Thoracic aorta (tissue), 2 donors: ENCODE data around the gene HEBP2. TPM values are rescaled to one million over a fixed set of nuclear protein-coding genes. Genes with fewer than 3 reads are reported as not detected.
A peak's percentile ranks its signal among the peaks of the same experiment; 100 is the strongest.

Experiments used
- ATAC-seq: fragments of 150-250 bp; one replicate; pipeline ENCODE4 v1.8.0; 2017; ENCODE audit warnings: low read depth; ENCODE audit not compliant: insufficient number of reproducible peaks, low FRiP score
- DNase-seq: peaks from one replicate; pipeline ENCODE4 v3.0.0-alpha.2; 2020; ENCODE audit warnings: low spot score
- H3K27ac ChIP-seq, 2 donors: fragments of 200-600 bp; sonication (generic); 1 replicate in 1 of 2; 2 replicates in 1 of 2; pipeline ENCODE4 v1.5.1; 2016; ENCODE audit warnings: mild to moderate bottlenecking in 2 of 2, moderate library complexity in 2 of 2
- H3K27me3 ChIP-seq: fragments of 200-600 bp; sonication (generic); replicated peaks from 2 replicates; pipeline ENCODE4 v1.6.0; 2016; ENCODE audit warnings: mild to moderate bottlenecking; ENCODE audit not compliant: insufficient read depth
- H3K36me3 ChIP-seq: fragments of 200-600 bp; sonication (generic); one replicate; pipeline ENCODE4 v1.5.1; 2016
- H3K4me1 ChIP-seq, 2 donors: fragments of 200-600 bp; sonication (generic); 1 replicate in 1 of 2; 2 replicates in 1 of 2; pipeline versions ENCODE4 v1.5.1 to v1.6.0; 2016; ENCODE audit warnings: low read depth in 2 of 2, mild to moderate bottlenecking in 1 of 2; ENCODE audit not compliant: control insufficient read depth in 1 of 2
- H3K4me3 ChIP-seq: fragments of 200-600 bp; sonication (generic); 2 replicates; pipeline ENCODE4 v1.5.1; 2016; ENCODE audit warnings: mild to moderate bottlenecking
- H3K9me3 ChIP-seq: fragments of 200-600 bp; sonication (generic); 2 replicates; pipeline ENCODE4 v1.5.1; 2016
- CTCF ChIP-seq: fragments of 200-600 bp; sonication (generic); IDR thresholded peaks from one replicate; pipeline ENCODE4 v1.5.1; 2019; ENCODE audit warnings: antibody characterized with exemption
- total RNA-seq, 2 donors: library from RNA; depleted of rRNA; stranded (reverse); fragments of >200 nt; gene quantifications; one replicate each; pipeline versions ENCODE4 v1.1.0 to v1.2.3, GENCODE V29; 2016

The HEBP2 gene
- total RNA-seq, 2 donors from 2014 or later, result 49.0 to 62.4 TPM

GRCh38 chr6:138404666-138405337 lies 779 bp downstream of the HEBP2 start:
- Histone ChIP-seq H3K27ac (peak overlapping the region; percentile 87 to 89), H3K4me1 (peaks cover 0 to 14% of the 10 kb centered on the region in 2 donors), H3K27me3 (no peaks in the 10 kb centered on the region), H3K36me3 (peaks cover 25% of the 10 kb centered on the region), H3K4me3 (peak overlapping the region; percentile 83), H3K9me3 (no peaks in the 10 kb centered on the region)
- peak; percentile 10 for ATAC-seq
- no peak for DNase-seq
- TF ChIP-seq CTCF, result no peak

DNA sequence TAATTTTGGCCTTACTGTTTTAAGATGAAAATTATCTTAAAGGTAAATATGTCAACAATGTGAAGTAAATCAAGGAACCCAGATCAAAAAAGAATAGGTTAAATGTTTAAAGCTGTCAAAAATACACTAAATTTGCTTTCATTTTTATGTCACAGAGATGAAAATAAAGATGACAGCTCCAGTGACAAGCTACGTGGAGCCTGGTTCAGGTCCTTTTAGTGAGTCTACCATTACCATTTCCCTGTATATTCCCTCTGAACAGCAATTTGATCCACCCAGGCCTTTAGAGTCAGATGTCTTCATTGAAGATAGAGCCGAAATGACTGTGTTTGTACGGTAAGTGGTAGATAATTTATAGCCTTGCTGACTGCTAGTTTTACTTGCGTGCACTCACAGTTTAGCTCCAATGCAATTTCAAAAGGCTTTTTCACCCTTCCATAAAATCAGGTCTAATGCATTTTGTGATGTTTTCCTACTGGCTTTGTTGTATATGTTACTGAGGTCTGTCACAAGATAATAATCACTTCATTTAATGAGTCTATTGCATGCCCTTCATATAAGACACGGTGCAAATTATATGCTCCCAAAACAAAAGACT lies 1.9 kb downstream of the HEBP2 start:
- Histone ChIP-seq H3K36me3 (peaks cover 30% of the 10 kb centered on the region), H3K4me1 (peaks cover 0 to 14% of the 10 kb centered on the region in 2 donors), H3K27ac (no peak overlapping the region), H3K9me3 (no peaks in the 10 kb centered on the region), H3K4me3 (no peak overlapping the region), H3K27me3 (no peaks in the 10 kb centered on the region)
- DNase-seq (no peak), ATAC-seq (no peak)
- no peak for TF ChIP-seq CTCF

DNA sequence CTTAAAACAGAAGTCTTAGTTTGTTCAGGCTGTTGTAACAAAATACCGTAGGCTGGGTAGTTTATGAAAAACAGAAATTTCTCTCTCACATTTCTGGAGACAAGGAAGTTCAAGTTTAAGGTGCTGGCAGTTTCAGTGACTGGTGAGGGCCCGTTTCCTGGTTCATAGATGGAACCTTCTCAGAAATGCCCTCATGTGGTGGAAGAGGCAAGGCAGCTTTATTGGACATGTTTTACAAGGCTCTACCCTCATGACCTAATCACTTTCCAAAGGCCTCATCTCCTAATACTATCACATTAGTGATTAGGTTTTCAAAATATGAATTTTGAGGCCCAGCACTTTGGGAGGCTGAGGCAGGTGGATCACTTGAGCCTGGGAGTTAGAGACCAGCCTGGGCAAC lies 2.4 kb downstream of the HEBP2 start:
- H3K36me3 ChIP-seq, result peaks cover 31% of the 10 kb centered on the region
- no peaks in the 10 kb centered on the region for H3K27me3 ChIP-seq
- ATAC-seq (no peak), DNase-seq (no peak)
- H3K4me1 ChIP-seq, result peaks cover 0 to 14% of the 10 kb centered on the region in 2 donors
- H3K4me3 ChIP-seq, result no peak overlapping the region
- no peaks in the 10 kb centered on the region for H3K9me3 ChIP-seq
- H3K27ac ChIP-seq, result no peak overlapping the region
- no peak for TF ChIP-seq CTCF

DNA sequence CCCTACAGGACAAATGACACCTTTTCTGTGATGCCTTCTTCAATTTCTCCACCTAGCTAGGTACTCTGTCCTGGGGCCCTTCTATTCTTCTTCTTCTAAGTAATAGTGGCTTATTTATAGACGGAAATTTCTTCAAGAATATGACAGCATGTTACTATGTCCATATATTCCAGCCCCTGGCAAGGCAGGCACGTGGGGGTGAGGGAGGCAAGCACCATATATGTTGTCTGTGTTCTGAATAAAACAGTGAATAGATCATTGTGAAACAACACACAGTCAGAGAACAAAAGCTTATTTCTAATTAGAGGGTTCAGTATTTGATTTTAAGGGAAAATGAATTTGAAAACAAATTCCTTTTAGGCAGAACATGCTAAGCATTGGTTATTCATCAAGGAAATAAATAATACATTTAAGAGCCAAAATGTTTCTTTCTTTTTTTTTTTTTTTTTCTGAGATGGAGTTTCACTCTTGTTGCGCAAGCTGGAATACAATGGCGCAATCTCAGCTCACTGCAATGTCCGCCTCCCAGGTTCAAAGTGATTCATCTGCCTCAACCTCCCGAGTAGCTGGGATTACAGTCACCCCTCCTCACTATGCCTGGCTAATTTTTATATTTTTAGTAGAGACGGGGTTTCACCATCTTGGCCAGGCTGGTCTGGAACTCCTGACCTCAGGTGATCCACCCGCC lies 6.2 kb downstream of the HEBP2 start:
- H3K4me1 ChIP-seq, result peaks cover 0 to 4% of the 10 kb centered on the region in 2 donors
- peaks cover 49% of the 10 kb centered on the region for H3K36me3 ChIP-seq
- no peak overlapping the region for H3K4me3 ChIP-seq
- H3K27ac ChIP-seq, result no peak overlapping the region
- no peak for TF ChIP-seq CTCF
- H3K9me3 ChIP-seq, result no peaks in the 10 kb centered on the region
- ATAC-seq, result no peak
- DNase-seq, result no peak
- no peaks in the 10 kb centered on the region for H3K27me3 ChIP-seq
